Kidney capillary endothelial cell (primary cell): Measurements from ENCODE around the gene UBR1.

Experiments used
- DNase-seq: peaks from one replicate; pipeline ENCODE4 v3.0.0-alpha.2; 2018; ENCODE audit warnings: low spot score

UBR1 gene

DNA sequence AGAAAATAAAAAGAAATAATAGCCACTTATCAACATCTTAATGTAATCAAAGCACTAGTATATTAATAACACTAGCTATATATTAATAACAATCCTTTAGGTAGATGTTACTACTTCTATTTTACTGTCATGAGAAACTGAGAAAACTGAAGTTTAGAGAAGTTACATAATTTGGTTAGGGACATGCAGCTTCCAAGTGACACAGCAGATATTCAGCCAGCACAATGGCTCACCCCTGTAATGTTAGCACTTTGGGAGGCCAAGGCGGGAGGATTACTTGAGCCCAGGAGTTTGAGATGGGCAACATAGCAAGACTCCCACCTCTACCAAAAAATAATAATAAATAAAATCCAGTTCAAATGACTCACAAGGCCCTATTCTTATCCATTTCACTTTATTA, 1.9 kb upstream of the UBR1 start:
- no peak for DNase-seq

DNA sequence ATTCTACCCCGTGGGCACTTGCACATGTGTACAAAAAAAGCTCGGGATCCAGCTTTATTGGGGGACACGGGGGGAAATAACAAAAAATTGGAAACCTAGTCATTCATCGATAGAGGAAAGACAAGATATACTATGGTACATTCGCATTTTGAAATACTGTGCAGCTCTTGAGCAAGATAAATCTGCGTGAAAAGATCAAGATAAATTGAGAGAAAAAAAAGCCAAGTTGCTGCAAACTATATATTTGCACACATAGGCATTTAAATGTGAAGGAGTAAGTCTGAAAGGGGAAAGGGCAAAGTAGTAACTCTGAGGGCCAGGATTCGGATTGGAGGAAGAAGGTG, 620 bp upstream of the UBR1 start:
- no peak for DNase-seq

DNA sequence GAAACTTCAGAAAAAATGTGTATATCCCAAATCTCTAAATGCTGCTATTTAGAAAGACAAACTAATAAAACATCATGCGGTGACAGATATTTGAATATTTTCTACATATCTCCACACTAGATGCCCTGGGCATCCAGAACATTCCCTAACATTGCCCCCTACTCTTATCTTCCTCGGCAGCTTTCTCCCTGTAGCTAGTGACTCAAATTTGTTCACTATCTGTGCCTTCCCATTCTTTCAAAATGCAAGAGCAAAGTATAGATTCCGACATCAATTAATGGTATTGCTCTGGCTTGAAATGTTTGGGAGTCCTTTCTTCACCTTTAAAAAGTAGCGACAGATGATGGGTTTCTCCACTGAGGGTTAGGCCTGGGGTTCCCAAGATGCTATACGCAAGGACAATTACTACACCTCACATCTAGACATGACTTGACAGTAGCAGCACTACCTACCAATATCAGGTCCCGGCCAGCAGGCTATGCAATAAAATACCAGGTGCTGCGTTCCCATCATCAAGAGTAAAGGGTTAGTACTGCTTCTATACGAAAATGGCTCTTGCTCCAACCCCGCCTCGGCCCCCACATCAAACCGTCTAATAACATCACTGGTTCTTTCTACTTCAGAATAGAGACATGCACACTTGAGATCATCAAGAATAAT, 631 bp downstream of the UBR1 start:
- DNase-seq: no peak

DNA sequence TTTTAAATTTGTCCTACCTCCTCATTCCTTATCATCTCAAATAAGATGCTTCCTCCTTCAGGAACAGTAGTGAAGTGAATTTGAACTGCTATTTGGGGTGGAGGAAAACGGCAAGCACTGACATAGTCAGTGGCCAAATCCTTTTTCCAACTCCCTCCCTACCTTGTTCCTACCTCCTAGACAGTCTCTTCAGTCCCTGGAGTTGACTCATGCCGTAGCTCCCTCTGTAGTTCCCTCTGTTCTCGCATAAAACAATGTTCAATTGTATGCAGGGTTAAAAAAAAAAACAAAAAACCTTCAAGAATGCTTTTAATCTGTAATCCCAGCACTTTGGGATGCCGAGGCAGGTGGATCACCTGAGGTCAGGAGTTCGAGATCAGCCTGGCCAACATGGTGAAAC, 1.4 kb downstream of the UBR1 start:
- DNase-seq: no peak

DNA sequence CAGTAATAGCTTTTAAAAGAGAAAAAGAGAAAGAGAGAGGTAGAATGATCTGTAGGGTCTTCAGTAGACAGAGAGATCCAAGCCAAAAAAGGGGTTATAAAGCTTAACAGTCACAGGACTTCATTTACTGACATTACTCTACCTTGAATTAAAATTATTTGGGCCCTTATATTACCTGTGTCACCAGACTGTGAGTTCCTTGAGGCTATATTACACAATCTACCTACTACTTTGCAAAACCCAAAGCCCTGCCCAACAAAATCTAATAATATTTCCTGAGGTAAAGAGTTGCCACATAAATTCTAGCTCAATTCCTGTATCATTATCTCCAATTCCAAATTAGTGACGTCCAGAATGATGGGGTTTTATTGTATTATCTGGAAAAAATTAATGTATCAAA, 1.9 kb downstream of the UBR1 start:
- DNase-seq: no peak

DNA sequence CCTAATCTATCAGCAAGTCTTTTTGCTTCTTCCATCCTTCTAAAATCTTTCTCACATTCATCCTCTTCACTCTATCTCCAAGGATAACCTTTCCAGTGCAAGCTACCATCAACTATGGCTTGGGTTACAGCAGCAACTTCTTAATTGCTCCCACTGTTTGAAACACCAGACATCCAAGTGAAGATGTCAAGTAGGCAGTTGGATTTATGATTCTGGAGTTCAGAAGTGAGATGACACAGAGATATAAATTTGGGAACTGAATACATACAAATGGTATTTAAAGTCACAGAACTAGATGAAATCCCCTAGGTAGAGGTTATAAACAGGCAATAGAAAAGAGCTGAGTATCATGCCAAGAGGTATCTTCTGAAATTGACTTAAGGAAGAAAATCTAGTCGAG, 3.7 kb downstream of the UBR1 start:
- no peak for DNase-seq

DNA sequence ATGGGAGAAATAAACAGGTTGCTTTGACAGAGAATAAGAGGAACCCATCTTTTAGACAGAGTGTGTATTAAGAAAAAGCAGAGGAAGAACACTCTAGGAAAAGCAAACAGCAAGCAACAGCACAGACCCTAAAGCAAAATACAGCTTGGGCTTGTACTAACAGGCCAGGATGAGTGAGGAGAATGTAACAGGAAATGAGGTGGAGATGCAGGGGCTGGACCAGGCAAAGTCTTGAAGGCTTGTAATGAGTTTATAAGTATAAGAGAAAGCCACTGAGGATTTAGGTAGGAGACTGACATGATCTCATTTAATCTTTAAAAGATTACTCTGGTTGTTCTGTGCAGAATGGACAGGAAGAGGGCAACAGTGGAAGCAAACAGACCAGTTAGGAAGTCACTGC, 4.9 kb downstream of the UBR1 start:
- DNase-seq: no peak

DNA sequence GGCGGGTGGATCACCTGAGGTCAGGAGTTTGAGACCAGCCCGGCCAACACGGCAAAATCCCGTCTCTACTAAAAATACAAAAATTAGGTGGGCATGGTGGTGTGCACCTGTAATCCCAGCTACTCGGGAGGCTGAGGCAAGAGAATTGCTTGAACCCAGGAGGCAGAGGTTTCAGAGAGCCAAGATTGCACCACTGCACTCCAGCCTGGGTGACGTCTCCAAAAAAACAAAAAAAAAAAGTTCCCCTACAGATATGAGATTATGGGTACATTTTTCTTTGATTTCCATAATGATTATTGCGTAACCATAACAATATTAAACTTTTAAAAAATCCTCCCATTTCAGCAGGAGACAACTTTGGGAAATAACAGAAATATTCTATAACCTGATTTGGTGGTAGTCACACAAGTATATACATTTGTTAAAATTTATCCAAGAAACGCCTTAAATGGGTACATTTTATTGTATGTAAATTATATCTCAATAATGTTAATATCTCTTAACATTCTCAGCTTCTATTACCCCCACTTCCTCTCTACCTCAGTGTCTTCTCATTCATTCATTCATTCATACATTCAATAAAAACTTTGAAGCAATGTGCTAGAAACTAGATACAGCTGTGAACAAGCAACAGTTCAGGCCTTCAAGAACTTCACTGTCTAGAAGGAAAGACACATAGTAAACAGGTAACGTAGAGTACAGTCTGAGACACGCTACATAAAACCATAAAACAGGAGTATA, 6.6 kb downstream of the UBR1 start:
- no peak for DNase-seq

DNA sequence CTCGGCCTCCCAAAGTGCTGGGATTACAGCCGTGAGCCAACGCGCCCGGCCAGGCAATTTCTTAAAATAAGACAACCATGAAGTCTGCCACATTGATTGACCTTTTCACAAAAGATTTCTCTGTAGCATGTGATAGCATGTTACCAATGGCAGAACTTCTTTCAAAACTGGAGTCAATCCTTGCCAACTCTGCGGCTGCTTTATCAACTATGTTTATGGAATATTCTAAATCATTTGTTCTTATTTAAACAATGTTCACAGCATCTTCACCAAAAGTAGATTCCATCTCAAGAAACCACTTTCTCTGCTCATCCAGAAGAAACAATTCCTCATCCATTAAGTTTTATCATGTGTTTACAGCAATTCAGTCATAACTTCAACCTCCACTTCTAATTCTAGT, 9.4 kb downstream of the UBR1 start:
- no peak for DNase-seq

DNA sequence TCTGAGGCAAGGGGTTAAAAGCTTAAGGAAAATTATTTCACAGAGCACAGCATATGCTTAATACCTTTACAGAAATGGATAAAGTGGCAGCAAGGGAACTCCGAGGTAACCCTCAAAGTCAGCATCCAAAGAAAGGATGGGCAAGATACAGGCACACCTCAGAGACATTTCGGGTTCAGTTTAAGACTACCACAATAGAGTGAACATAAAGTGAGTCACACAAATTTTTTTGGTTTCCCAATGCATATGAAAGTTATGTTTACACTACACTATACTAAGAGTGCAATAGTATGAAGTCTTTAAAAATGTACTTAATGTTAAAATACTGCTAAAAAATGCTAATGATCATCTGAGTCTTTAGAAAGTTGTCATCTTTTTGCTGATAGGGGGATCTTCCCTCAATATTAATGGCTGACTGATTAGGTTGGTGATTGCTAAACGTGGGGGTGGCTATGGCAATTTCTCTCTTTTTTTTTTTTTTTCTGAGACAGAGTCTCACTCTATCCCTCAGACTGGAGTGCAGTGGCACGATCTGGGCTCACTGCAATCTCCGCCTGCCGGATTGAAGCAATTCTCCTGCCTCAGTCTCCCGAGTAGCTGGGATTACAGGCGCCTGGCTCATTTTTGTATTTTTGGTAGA, 10.0 kb downstream of the UBR1 start:
- no peak for DNase-seq

DNA sequence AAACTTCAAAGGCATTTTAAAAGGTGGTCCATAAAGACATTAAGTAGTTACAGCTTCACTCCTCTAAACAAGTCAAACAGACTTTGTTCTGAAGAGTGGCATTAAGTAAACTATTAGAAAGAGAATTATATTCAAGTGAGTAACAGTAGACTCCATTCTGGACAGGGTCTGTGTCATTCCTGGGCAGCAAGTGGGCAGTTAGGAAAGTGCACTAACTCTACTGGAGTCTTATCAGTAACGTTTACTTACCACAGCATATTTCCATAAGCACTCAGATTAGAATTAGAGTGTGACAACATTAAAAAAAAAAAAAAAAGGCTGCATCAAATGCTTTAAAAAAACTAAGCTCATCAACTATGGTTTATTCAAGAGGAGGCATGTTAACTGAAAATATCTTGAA, 10.6 kb downstream of the UBR1 start:
- DNase-seq: no peak

DNA sequence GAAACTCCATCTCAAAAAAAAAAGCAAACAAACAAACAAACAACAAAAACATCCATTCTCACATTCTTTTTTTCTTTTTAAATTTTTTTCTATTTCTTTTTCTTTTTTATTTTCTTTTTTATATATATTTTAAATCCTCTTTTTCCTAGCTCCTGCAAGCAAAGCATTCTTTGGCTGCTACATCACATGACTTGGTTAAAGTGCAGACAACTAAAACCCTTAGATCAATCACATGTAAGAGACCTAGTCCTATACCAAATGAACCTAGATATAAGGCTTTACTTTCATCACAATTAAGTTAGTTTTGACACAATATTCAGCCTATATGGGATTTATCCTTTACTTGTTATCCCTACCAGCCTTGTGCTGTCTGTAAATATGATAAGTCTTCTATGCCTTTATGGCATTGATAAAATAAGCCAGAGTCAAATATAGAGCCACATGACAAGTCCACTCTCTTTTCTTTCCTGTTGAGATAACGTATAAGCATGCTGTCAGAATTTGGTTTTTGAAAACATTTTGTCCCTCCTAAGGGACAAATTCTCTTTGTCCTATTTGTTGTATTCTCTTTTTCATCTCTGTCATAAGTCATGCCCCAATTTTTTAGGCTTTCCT, 11.3 kb downstream of the UBR1 start:
- no peak for DNase-seq

DNA sequence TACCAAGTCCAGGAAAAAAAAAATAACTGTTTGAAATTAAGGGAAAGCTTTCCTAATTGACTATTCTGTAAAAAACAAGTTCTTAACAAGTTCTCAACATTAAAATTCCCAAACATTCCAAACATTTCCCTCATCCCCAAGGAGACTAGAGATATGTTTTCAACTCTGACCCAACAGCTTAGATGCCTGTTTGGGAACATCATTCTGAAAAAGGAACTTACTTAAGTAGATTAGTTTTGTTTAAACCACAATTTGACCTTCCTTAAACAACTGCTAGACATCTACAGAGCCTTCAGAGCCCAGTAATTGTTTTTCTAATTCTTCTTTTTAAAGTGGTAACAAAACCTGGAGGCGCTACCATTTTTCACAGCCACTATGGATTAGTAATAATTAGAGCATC, 12.8 kb downstream of the UBR1 start:
- no peak for DNase-seq

DNA sequence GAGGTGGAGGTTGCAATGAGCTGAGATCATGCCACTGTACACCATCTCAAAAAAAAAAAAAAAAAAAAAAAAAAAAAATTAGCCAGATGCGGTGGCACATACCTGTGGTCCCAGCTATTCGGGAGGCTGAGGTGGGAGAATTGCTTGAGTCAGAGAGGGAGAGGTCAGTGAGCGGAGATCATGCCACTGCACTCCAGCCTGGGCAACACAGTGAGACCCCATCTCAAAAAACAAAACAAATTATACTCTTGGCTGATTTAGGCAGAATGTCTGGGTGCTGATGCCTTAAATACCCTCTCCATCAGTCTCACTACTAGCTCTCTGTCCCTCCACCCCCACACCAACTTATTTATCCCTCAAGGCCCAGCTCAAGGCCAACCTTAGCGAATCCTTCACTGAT, 14.0 kb downstream of the UBR1 start:
- no peak for DNase-seq

DNA sequence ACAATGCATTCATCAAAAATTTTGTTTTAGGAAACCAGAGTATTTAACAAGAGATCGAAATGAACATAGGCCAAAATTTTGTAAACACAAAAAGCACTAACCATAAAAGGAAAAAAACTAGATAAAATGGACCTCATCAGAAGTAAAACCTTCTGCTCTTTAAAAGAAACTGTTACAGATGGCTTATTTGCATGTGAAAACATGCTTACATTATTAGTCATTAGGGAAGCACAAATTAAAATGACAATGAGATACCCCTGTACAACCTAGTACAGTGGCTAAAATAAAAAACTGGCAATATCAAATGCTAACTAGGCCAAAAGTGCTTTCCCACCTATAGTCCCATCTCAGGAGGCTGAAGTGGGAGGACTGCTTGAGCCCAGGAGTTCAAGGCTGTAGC, 19.3 kb downstream of the UBR1 start:
- no peak for DNase-seq

DNA sequence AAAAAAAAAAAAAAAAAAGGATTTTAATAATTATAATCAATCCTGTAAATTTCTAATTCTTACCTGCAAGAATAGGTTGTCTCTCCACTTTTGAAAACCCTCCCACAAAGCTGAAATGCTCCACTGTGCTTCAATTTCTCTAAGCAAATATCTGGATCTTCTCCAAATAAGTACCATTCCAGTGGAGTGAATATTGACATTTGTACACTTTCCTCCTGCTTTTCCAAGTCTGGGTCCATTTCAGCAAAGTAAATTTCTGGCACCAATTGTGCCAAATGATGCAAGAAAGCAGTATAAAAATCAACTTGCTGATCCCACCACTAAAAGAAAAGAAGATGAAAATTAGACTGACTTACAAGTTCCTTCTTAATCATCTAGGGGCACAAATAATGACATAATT, 19.9 kb downstream of the UBR1 start:
- no peak for DNase-seq

DNA sequence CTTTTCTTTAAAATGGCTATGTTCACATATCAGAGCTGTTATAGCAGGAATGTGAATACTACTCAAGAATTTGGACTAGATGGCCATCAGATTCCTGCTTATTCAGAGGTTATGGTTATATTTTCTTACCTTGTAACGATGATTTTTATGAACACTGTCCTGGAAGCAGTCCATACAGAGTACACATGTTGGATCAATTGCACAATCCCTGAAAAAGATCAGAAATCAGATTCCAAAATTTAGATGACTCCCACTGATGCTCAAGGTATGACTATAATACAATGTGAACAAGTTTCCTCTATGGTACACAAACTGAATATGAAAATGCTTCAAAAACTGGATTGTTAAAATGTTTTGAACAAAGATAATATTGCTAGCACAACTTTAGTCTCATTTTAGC, 23.3 kb downstream of the UBR1 start:
- DNase-seq: no peak

DNA sequence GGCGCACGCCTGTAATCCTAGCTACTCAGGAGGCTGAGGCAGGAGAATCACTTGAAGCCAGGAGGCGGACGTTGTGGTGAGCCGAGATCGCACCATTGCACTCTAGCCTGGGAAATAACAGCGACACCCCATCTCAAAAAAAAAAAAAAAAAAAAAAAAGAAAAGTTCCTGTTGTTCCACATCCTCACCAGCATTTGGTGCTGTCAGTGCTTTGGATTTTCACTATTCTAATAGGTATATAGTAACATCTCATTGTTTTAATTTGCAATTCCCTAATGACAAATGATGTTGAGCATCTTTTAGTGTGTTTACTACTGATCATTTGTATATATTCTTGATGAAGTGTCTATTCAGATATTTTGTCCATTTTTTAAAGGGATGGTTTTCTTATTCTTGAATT, 24.6 kb downstream of the UBR1 start:
- DNase-seq: no peak

DNA sequence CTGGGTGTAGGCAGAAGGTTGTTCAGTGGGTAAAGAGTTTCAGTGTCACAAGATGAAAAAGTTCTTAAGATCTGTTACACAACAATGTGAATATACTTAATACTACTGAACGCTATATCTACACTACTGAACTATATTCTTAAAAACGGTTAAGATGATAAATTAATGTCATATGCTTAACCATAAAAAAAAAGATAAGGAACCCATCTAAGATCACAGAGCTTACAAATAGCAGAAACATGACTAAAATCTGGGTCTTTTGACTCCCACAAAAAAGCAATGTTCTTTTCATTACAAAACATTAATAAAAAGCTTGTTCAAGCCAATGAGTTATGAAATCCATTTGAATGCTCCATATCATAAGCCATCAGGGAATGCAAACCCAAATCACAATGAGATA, 34.4 kb downstream of the UBR1 start:
- no peak for DNase-seq

DNA sequence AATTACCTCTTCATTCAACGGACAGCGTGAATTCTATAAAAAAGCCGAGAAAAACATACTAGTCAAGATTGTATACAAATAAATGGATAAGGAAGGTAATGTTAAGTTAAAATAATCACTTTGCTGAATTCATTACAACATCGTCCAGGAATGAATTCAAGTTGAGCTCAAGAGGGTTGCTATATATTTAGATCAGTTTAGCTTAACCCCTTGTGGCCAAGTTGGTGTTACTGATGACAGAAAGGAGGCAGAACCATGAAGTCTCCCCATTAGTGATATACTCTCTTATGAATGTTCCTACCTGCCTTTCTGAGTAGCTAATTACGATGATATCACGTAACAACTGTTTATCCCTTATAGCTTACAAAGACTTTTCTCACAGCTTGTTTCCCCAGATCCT, 34.9 kb downstream of the UBR1 start:
- DNase-seq: no peak

DNA sequence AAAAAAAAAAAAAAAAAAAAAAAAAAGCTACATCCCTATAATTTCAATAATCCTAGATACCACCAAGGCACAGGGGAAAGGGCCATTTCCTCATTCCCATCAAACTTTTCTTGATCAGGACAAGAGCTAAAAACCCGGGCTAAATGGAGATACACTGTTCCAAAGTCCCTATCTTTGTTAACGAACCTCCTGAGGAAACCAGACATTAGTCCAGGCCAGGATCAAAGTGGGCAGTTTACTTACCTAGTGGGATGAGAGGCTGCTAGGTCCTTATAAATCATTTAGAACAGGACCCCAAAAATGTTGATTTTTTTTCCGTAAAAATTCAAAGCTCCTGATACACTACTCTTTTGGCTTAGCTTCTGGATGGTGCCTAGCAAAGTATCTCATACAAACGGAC, 35.6 kb downstream of the UBR1 start:
- DNase-seq: no peak

DNA sequence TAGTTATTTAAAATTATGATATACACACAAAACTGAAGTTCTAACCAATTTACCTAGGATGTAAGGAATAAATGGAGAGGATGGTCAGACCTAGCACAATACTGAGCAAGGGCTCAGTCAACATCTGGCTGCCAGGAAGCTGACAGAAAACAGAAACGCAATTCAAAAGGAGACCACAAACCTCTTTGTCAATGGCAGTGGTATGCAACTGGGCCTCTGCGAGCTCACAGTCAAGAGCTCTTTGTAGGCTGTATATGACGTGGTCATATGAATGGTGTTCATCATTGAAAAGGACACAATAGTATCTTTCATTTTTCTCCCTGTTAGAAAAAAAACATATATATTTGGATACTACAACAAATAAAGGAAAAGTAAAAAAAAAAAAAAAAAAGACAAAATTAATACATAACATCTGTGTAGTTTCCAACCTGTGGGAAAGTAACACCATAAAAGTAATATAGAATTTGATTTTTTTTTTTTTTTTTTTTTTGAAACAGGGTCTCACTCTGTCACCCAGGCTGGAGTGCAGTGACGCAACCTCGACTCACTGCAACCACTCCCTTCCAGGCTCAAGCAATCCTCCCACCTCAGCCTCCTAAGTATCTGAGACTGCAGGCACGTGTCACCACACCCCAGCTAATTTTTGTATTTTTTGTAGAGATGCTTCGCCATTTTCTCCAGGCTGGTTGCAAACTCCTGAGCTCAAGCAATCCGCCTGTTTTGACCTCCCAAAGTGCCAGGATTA, 37.9 kb downstream of the UBR1 start:
- no peak for DNase-seq

DNA sequence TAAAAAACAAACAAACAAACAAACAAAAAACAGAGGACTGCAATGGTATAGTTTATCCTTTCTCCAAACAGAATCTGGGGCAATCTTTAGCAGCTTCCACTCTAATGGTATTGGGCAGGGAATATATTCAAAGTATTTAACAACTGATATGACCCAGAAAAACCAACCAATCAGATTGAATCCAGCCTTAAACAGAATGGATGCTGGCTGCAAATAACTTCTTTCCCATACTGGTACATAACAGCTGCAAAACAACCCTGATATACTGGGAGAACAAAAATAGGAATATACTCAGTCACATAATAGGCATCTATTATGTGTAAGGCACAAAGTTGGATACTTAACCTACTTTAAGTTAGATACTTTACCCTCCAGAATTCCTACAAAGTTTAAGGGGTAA, 49.1 kb downstream of the UBR1 start:
- no peak for DNase-seq
